Liver (tissue), 9 donors: Measurements from ENCODE around the gene AKR1A1. TPM values are rescaled to one million over a fixed set of nuclear protein-coding genes. Genes with fewer than 3 reads are reported as not detected.
A peak's percentile ranks its signal among the peaks of the same experiment; 100 is the strongest.

Experiments used
- DNase-seq: peaks from one replicate; pipeline ENCODE4 v3.0.0-alpha.2; 2017; ENCODE audit warnings: low spot score
- H3K27ac ChIP-seq, 2 donors: one replicate each; pipeline ENCODE4 v1.7.0; 2013; ENCODE audit warnings: inconsistent platforms in 2 of 2, low read length in 2 of 2, control low read depth in 1 of 2, low read depth in 1 of 2, mild to moderate bottlenecking in 1 of 2
- H3K27me3 ChIP-seq, 4 donors: one replicate each; pipeline versions ENCODE4 v1.6.1 to v1.7.0; 2013; ENCODE audit warnings: low read length in 3 of 4, inconsistent platforms in 1 of 4, mild to moderate bottlenecking in 1 of 4, moderate library complexity in 1 of 4; ENCODE audit not compliant: control insufficient read depth in 4 of 4, insufficient read depth in 4 of 4
- H3K36me3 ChIP-seq, 4 donors: one replicate each; pipeline versions ENCODE4 v1.6.1 to v1.7.0; 2013; ENCODE audit warnings: low read length in 3 of 4, mild to moderate bottlenecking in 3 of 4, low read depth in 1 of 4, moderate library complexity in 1 of 4; ENCODE audit not compliant: control insufficient read depth in 4 of 4, insufficient read depth in 3 of 4
- H3K4me1 ChIP-seq, 4 donors: one replicate each; pipeline versions ENCODE4 v1.6.1 to v1.7.0; 2013; ENCODE audit warnings: low read length in 3 of 4, mild to moderate bottlenecking in 3 of 4, moderate library complexity in 1 of 4; ENCODE audit not compliant: control insufficient read depth in 4 of 4, insufficient read depth in 4 of 4
- H3K4me3 ChIP-seq, 3 donors: one replicate each; pipeline versions ENCODE4 v1.6.1 to v1.7.0; 2013; ENCODE audit warnings: low read length in 3 of 3, control low read depth in 1 of 3, low read depth in 1 of 3, mild to moderate bottlenecking in 1 of 3
- H3K9ac ChIP-seq, 2 donors: one replicate each; pipeline ENCODE4 v1.7.0; 2013; ENCODE audit warnings: low read length in 2 of 2, mild to moderate bottlenecking in 2 of 2, moderate library complexity in 2 of 2, control low read depth in 1 of 2, low read depth in 1 of 2
- H3K9me3 ChIP-seq, 4 donors: one replicate each; pipeline versions ENCODE4 v1.6.1 to v1.7.0; 2013; ENCODE audit warnings: low read length in 3 of 4; ENCODE audit not compliant: control insufficient read depth in 4 of 4
- EGR1 ChIP-seq, 2 donors: IDR thresholded peaks; 2 replicates each; pipeline ENCODE4 v1.6.1; 2016 to 2018; ENCODE audit warnings: antibody characterized with exemption in 2 of 2, low read depth in 2 of 2
- FOXA1 ChIP-seq: IDR thresholded peaks from 2 replicates; pipeline ENCODE4 v1.6.1; 2016; ENCODE audit warnings: antibody characterized with exemption
- GABPA ChIP-seq, 2 donors: IDR thresholded peaks in 1 of 2; conservative IDR thresholded peaks in 1 of 2; 2 replicates each; pipeline ENCODE4 v1.6.1; 2016; ENCODE audit warnings: antibody characterized with exemption in 2 of 2, mild to moderate bottlenecking in 1 of 2, moderate library complexity in 1 of 2
- HNF4G ChIP-seq: IDR thresholded peaks from 2 replicates; pipeline ENCODE4 v1.6.1; 2016; ENCODE audit warnings: antibody characterized with exemption
- JUND ChIP-seq, 2 donors: IDR thresholded peaks; 2 replicates each; pipeline ENCODE4 v1.6.1; 2016; ENCODE audit warnings: antibody characterized with exemption in 2 of 2
- NR2F2 ChIP-seq: IDR thresholded peaks from 2 replicates; pipeline ENCODE4 v1.6.1; 2016; ENCODE audit warnings: antibody characterized with exemption
- RAD21 ChIP-seq, 2 donors: IDR thresholded peaks; 2 replicates each; pipeline ENCODE4 v1.6.1; 2016; ENCODE audit warnings: antibody characterized with exemption in 2 of 2, mild to moderate bottlenecking in 2 of 2
- RXRA ChIP-seq, 2 donors: IDR thresholded peaks; 2 replicates each; pipeline ENCODE4 v1.6.1; 2017 to 2018; ENCODE audit warnings: antibody characterized with exemption in 2 of 2, mild to moderate bottlenecking in 1 of 2
- SP1 ChIP-seq: IDR thresholded peaks from 2 replicates; pipeline ENCODE4 v1.6.1; 2018; ENCODE audit warnings: antibody characterized with exemption, mild to moderate bottlenecking
- TAF1 ChIP-seq: conservative IDR thresholded peaks from 2 replicates; pipeline ENCODE4 v1.6.1; 2016; ENCODE audit warnings: antibody characterized with exemption, mild to moderate bottlenecking
- WGBS: extraction: QIAGEN DNeasy Blood & Tissue Kit; methylation state at CpG from one replicate; pipeline ENCODE4 v1.1.7; 2013; 5-methylcytosine and 5-hydroxymethylcytosine counted together
- polyA plus RNA-seq, 2 donors: library from polyadenylated mRNA; stranded (reverse) in 1 of 2; unstranded in 1 of 2; fragments of 200-250 nt in 1 of 2; fragments of >200 nt in 1 of 2; fragmentation: Nextera tagmentation in 1 of 2; extraction: Ambion mirVana in 1 of 2; gene quantifications; one replicate each; pipeline versions ENCODE4 v1.2.1 to v1.2.3, GENCODE V29; 2013 to 2015
- total RNA-seq, 2 donors: library from RNA; depleted of rRNA; stranded (reverse); fragments of >200 nt; gene quantifications; one replicate each; pipeline ENCODE4 v1.2.3, GENCODE V29; 2014
- TF ChIP-seq, protein P1 (sequence below): IDR thresholded peaks from 2 replicates; pipeline ENCODE4 v1.6.1; 2016; ENCODE audit warnings: antibody characterized with exemption, mild to moderate bottlenecking
- TF ChIP-seq, protein P2 (sequence below): fragments of 150-350 bp; IDR thresholded peaks from 2 replicates; pipeline ENCODE4 v1.5.1; 2017; ENCODE audit warnings: improper control_type of control experiment, low read depth, low read length; ENCODE audit not compliant: missing input control
- TF ChIP-seq, protein P3 (sequence below): IDR thresholded peaks from 2 replicates; pipeline ENCODE4 v1.6.1; 2016; ENCODE audit warnings: antibody characterized with exemption
- TF ChIP-seq, protein P4 (sequence below): IDR thresholded peaks from 2 replicates; pipeline ENCODE4 v1.6.1; 2016; ENCODE audit warnings: antibody characterized with exemption
- donor health status: healthy.
- donor health status: healthy.
- donor health status: healthy.
- donor health status: healthy.
- donor health status: healthy.

Gene AKR1A1
- total and polyA plus RNA-seq, 4 donors, result 86.3 to 253 (median 218) TPM

DNA sequence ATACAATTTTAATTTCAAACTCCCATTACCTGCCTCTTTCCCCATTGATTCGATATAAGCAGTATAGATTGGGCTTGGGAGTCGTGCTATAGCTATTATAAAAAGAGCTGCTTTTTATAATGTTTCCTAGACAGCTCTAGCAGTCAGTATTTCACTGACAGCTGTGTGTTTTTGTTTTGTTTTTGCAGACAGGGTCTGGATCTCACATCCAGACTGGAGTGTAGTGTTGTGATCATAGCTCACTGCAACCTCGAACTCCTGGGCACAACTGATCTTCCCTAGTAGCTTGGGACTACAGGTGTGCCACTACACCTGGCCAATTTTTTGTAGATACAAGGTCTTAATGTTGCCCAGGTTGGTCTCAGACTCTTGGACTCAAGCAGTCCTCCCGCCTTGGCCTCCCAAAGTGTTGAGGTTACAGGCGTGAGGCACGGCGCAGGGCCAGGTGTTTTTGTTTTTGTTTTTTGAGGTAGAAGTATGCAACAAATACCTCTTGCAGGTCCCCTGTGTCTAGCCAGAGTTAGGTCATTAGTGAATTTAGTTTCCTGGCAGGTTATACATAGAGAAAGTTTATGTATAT is 35.0 kb downstream of the AKR1A1 start:
- no peak overlapping the region for H3K27ac ChIP-seq
- no peaks in the 10 kb centered on the region for H3K36me3 ChIP-seq
- peak overlapping the region in 1 of 3 donors; percentile 80 for H3K4me3 ChIP-seq
- H3K4me1 ChIP-seq, result peaks cover 9 to 28% (median 21%) of the 10 kb centered on the region in 4 donors
- no peaks in the 10 kb centered on the region for H3K27me3 ChIP-seq
- H3K9me3 ChIP-seq, result no peaks in the 10 kb centered on the region
- TF ChIP-seq JUND (IDR thresholded peaks at IDR 0.05) (no peak), TAF1 (no peak), EGR1 (IDR thresholded peaks at IDR 0.05; ENCODE audit: low read depth in 2 of 2) (no peak), HNF4G (no peak), NR2F2 (no peak), SP1 (no peak)
- TF ChIP-seq, protein P1, sequence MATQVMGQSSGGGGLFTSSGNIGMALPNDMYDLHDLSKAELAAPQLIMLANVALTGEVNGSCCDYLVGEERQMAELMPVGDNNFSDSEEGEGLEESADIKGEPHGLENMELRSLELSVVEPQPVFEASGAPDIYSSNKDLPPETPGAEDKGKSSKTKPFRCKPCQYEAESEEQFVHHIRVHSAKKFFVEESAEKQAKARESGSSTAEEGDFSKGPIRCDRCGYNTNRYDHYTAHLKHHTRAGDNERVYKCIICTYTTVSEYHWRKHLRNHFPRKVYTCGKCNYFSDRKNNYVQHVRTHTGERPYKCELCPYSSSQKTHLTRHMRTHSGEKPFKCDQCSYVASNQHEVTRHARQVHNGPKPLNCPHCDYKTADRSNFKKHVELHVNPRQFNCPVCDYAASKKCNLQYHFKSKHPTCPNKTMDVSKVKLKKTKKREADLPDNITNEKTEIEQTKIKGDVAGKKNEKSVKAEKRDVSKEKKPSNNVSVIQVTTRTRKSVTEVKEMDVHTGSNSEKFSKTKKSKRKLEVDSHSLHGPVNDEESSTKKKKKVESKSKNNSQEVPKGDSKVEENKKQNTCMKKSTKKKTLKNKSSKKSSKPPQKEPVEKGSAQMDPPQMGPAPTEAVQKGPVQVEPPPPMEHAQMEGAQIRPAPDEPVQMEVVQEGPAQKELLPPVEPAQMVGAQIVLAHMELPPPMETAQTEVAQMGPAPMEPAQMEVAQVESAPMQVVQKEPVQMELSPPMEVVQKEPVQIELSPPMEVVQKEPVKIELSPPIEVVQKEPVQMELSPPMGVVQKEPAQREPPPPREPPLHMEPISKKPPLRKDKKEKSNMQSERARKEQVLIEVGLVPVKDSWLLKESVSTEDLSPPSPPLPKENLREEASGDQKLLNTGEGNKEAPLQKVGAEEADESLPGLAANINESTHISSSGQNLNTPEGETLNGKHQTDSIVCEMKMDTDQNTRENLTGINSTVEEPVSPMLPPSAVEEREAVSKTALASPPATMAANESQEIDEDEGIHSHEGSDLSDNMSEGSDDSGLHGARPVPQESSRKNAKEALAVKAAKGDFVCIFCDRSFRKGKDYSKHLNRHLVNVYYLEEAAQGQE, result no peak
- TF ChIP-seq, protein P2, sequence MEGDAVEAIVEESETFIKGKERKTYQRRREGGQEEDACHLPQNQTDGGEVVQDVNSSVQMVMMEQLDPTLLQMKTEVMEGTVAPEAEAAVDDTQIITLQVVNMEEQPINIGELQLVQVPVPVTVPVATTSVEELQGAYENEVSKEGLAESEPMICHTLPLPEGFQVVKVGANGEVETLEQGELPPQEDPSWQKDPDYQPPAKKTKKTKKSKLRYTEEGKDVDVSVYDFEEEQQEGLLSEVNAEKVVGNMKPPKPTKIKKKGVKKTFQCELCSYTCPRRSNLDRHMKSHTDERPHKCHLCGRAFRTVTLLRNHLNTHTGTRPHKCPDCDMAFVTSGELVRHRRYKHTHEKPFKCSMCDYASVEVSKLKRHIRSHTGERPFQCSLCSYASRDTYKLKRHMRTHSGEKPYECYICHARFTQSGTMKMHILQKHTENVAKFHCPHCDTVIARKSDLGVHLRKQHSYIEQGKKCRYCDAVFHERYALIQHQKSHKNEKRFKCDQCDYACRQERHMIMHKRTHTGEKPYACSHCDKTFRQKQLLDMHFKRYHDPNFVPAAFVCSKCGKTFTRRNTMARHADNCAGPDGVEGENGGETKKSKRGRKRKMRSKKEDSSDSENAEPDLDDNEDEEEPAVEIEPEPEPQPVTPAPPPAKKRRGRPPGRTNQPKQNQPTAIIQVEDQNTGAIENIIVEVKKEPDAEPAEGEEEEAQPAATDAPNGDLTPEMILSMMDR, result no peak
- DNase-seq, result no peak
- 46% methylated on average over 7 of the region's 7 CpGs for WGBS
- peak overlapping the region in 1 of 2 donors; percentile 10 for H3K9ac ChIP-seq

DNA sequence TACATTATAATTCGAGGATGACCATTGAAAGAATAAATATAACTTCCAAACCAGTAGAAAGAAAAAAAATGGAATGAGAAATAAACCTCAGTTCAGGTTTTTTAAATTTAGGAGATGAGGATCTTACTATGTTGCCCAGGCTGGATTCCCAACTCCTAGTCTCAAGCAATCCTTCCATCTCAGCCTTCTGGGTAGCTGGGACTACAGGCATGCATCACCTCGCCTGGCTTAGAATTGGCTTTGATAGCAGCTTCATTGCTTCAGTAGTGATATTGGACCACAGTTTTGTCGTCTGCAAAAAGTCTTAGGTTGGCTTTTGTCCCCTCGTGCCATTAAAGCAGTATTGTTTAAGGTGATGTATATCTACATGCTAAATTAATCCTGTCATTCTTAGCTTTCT is 36.1 kb downstream of the AKR1A1 start:
- H3K27ac ChIP-seq, result no peak overlapping the region
- H3K36me3 ChIP-seq, result no peaks in the 10 kb centered on the region
- DNase-seq, result no peak
- no peaks in the 10 kb centered on the region for H3K27me3 ChIP-seq
- no peak overlapping the region for H3K9ac ChIP-seq
- H3K9me3 ChIP-seq, result no peaks in the 10 kb centered on the region
- no peak overlapping the region for H3K4me3 ChIP-seq
- WGBS, result 75% methylated on average over 4 of the region's 4 CpGs
- no peak for TF ChIP-seq GABPA (IDR thresholded peaks at IDR 0.05 in 1 of 2, conservative IDR thresholded peaks at IDR 0.05 in 1 of 2)
- no peak for TF ChIP-seq JUND (IDR thresholded peaks at IDR 0.05)
- TF ChIP-seq, protein P3, sequence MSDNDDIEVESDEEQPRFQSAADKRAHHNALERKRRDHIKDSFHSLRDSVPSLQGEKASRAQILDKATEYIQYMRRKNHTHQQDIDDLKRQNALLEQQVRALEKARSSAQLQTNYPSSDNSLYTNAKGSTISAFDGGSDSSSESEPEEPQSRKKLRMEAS, result no peak
- no peak for TF ChIP-seq FOXA1
- TF ChIP-seq, protein P2, result no peak
- TF ChIP-seq, protein P4, sequence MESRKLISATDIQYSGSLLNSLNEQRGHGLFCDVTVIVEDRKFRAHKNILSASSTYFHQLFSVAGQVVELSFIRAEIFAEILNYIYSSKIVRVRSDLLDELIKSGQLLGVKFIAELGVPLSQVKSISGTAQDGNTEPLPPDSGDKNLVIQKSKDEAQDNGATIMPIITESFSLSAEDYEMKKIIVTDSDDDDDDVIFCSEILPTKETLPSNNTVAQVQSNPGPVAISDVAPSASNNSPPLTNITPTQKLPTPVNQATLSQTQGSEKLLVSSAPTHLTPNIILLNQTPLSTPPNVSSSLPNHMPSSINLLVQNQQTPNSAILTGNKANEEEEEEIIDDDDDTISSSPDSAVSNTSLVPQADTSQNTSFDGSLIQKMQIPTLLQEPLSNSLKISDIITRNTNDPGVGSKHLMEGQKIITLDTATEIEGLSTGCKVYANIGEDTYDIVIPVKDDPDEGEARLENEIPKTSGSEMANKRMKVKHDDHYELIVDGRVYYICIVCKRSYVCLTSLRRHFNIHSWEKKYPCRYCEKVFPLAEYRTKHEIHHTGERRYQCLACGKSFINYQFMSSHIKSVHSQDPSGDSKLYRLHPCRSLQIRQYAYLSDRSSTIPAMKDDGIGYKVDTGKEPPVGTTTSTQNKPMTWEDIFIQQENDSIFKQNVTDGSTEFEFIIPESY, result no peak
- no peak for TF ChIP-seq TAF1
- no peak for TF ChIP-seq RAD21 (IDR thresholded peaks at IDR 0.05)
- no peak for TF ChIP-seq RXRA (IDR thresholded peaks at IDR 0.05)
- TF ChIP-seq EGR1 (IDR thresholded peaks at IDR 0.05; ENCODE audit: low read depth in 2 of 2), result no peak
- no peak for TF ChIP-seq HNF4G
- TF ChIP-seq NR2F2, result no peak
- peaks cover 9 to 31% (median 21%) of the 10 kb centered on the region in 4 donors for H3K4me1 ChIP-seq
